Hematopoietic multipotent progenitor cell (in vitro differentiated cells): ENCODE data around the gene KHDC1L. TPM values are rescaled to one million over a fixed set of nuclear protein-coding genes. Genes with fewer than 3 reads are reported as not detected.
"Not testable (repeated sequence)": the region's sequence is repeated elsewhere in the genome, so short reads cannot be mapped to it uniquely, and the experiment has no call there.

Source experiments
- DNase-seq, 3 donors: peaks; one replicate each; pipeline ENCODE4 v3.0.0-alpha.2; 2011 to 2015; ENCODE audit warnings: low read depth in 2 of 3, low spot score in 2 of 3
- total RNA-seq: library from RNA; depleted of rRNA; stranded (reverse); fragments of >200 nt; gene quantifications from one replicate; pipeline ENCODE4 v1.2.3, GENCODE V29; 2012

Gene KHDC1L
- total RNA-seq, 1 donor = not detected

DNA sequence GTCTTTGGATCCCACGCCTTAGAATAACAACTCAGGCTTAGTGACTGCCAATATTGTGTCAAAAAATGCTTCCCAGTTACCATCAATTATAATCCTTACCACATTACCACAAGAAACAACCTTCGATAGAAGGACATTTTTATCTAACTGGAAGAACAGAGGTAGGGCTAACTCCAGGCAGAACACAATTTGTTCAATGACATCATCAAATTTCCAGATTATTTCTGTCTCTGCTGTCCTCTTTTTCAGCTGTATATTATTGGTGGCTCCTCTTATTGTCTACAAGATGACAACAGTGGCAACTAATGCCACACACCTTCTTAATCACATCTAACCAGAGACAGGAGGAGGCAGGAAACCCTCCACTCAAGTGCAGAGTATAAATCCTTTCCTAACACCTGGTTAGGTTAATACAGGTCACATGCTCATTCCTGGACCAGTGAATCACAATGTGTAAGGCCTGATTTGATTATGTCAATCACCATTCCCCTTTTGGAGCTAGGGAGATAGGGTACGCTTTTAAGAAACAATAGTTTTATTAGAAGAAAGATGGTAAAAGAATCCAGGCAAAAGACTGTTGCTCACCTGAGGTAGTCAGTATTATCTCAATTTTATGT lies 18.0 kb downstream of the KHDC1L start:
- no peak for DNase-seq

DNA sequence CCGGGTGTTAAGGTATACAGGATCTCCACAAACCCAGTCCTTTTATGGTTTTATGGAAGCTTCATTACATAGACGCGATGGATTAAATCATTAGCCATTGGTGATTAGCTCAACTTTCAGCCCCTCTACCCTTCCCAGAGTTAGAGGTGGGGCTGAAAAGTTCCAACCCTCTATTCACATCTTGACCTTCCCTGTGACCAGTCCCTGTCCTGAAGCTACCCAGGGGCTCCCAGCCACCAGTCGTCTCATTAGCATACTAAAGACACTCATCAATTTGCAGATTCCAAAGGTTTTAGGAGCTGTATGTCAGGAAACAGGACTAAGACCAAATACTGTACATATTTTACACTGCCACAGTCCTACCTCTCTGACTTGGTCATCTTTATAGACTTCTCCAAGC lies 21.0 kb downstream of the KHDC1L start:
- DNase-seq = no peak

DNA sequence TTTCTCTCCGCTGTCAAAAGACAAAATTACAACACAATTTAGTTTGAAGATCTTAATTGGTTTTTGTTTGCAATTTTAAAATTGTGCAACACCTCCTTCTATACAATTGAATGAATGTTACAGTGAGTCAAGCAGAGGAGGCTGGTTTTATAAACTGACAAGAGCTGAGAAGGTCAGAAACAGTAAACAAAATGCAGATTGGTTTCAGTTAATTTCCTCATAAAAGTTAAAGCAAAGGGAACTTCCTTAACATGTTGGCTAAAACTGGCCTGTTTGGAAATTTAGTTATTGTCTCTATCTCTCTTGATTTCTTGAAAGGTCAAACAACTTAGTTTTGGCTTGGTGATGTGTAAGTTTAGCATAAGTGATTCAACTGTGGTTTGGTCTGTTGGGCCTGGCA lies 22.2 kb downstream of the KHDC1L start:
- DNase-seq = no peak

DNA sequence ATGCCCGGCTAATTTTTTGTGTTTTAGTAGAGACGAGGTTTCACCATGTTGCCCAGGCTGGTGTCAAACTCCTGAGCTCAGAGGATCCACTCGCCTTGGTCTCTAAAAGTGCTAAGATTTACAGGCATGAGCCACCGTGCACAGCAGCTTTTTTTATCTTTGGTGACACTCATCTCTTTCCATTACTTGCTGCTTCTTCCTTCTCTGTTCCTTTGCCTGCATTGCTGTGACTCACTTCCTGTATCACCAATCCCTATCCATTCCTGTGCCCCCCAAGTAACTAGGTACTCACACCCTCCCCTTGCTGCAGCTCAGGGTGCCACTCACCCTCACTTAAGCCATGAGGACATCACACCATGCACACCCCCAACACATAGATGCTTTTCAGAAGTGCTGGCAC lies 24.6 kb downstream of the KHDC1L start:
- DNase-seq = no peak

DNA sequence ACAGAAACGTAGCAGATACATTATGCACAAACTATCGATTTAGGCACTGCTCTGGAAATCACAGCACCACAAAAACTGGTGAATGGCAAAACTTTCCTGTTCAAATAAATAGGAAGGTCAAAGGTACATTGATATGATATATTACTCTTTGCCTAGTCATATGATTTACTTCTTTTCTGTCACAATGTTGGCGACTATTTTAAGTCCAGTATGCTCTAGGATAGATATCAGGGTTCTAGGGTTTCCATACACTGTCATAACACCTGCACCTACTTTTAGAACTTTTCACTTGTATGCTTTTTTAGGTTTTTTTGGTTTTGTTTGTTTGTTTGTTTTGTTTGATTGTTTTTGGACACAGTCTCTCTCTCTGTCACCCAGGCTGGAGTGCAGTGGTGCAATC lies 25.0 kb downstream of the KHDC1L start:
- DNase-seq = no peak

DNA sequence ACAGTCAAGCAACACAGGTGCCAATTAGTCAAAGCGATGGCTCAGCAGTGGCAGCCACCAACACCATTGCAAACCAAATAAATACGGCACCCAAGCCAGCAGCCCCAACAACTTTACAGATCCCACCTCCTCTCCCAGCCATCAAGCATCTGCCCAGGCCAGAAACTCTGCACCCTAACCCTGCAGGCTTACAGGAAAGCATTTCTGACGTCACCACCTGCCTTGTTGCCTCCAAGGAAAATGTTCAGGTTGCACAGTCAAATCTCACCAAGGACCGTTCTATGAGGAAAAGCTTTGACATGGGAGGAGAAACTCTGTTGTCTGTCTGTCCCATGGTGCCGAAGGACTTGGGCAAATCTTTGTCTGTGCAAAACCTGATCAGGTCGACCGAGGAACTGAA lies 30.6 kb downstream of the KHDC1L start:
- no peak for DNase-seq

DNA sequence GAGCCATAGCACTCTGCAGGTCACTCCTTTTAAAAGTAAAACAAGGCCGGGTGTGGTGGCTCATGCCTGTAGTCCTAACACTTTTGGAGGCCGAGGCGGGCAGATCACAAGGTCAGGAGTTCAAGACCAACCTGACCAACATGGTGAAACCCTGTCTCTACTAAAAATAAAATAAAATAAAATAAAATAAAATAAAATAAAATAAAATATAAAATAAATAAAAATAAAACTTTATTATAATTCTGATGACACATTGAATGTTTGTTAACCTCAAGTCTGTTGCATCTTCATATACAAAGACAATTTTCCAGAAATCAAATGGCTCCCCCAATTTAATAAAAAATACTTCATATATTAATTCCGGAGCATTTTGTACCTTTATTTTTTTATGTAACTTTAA lies 32.0 kb downstream of the KHDC1L start:
- DNase-seq = not testable (repeated sequence)

DNA sequence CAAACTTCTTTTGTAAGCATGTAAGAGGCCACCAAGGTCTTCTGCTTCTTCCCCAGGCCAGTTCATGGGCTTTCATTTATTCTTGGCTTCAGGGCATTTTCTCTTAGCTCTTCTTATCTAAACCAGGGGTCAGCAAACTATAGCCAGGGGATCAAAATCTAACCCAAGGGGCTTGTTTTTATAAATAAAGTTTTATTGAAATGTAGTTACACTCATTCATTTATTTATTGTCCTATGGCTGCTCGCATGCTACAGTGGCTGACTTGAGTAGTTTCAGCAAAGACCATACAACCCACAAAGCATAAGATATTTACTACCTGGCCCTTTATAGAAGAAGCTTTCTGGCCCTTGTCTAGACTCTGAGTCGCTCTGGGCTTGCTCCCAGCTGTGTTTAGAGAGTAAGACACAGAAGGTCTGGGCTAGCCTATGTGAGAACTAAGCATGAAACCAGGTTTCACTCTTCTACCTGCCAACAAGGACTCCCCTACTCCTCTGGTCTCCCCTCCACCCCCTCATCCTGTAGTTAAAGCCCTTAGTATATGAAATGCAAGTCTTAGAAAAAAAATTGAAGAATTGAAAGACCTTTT lies 43.2 kb downstream of the KHDC1L start:
- DNase-seq = no peak

DNA sequence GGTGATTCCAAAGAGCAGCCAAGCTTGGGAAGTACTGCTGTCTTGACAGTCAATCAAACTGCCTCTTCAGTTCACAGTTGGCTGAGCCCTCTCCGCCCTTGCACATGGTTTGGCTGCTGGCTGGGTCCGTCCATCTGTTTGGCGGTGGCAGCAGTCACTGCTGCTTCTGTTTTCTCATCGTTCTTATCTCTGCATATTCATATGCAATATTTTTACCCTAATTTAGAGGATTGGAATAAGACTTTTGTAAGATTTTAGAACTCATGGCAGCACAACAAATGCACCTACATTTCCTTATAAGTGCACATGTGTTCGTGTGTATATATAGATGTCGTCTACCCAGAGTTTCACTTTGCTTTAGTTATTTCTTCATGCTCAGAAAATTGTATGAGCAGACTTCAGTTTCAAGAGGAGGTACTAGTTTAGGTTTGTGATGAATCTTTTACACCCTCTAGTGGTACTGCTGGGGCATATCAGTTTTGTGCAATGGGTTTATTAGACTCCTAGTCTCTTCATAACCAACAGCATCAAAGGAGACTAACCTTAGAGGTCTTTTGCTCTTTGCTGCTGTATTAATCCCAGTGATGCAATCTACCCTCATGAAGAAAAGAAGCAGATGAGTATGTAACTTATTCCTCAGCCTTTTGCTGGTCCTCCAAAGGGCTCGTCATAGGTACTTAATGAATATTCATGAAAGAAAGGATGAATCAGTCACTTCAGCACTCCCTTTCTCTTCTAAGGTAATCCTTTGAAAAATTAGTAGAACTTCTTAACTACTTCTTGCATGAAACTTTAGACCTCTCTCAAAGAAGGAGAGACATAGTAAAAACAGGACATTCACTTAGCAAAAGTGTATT lies 44.3 kb downstream of the KHDC1L start:
- peak in 2 of 3 donors; percentile 35 to 70 for DNase-seq

DNA sequence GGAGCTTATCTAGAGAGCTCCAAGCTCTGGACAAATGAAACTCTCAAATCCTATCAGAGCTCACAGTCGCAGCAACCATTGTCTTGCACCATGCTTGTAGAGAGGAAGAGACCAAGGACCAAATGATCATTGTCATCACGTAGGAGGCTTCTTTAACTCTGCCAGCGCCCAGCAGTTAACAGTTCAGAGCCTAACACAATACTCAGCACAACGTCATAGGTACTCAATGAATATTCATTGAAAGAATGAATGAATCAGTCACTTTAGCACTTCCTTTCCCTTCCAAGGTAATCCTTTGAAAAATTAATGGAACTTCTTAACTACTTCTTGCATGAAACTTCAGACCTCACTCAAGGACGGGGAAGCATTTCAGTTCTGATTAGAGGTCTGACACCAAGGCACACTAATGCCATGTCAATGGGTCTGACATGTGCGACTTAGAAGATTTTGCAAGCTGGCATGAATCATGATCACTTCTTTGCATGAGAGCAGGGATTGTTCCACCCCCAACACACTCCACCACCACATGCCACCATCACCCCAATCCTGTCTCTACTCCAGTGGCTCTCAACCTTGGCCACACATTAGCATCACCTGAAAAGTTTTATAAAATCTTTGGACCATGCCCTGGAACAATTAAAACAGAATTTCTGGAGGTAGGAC lies 45.1 kb downstream of the KHDC1L start:
- DNase-seq = no peak

DNA sequence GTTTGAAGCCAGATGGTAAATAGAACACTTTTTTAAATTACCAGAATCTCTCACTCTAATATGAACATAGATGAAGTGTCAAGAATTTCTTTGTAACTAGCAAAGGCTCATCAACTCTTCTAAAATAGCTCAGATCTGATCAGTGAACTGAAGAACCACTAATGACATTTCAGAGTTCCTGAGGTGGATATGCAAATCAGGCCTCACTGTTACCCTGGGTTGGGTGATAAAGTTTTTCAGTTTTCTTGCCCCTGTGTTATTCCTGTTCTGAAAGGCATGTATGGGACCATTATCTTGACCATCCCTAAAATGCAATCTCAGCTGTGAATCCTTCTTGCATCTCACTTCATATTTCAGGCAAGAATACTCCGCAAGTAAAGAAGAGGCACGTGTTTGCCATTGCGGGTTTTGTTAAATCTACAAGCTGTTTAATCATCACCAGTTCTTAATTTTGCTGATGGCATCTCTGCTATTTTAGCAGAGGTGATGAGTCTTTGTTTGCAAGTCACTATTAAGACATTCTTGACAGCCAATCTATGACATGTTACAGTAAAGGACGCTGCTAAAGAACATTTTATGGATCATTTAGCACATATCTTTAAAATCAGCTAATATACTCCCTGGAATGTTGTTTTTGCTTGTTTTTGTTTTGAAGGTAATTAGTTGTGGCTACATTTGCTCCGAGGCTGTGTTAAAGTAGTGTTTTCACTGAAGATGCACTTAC lies 47.9 kb downstream of the KHDC1L start:
- no peak for DNase-seq

DNA sequence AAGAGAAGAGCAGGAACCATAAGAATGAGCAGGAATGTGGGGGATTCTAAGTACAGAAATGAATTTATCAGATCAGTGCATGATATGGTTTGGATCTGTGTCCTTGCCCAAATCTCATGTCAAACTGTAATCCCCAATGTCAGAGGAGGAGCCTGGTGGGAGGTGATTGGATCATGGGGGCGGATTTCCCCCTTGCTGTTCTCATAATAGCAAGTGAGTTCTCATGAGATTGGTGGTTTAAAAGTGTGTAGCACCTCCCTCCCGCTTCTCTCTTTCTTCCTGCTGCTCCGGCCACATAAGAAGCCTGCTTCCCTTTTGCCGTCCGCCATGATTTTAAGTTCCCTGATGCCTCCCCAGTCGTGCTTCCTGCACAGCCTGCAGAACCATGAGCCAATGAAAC lies 49.2 kb downstream of the KHDC1L start:
- no peak for DNase-seq

DNA sequence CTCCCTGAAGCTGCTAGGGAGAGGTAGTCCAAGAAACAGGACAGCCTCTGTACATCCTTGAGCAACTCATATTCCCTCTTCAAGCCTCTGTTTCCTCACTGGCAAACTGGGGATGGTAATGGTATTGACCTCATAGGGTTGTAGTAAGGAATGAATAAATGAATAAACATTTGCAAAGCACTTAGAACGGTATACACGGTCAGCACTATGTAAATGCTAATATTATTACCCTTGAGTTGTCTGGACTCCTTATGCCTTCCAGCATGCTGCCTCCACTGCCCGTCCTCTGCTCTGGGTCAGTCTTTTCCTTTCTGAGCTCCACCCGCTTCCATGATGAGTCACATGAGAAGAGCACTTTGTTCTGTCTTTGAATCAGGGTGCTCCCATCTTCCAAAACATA lies 50.6 kb downstream of the KHDC1L start:
- no peak for DNase-seq

Other genes with a start within 250 kb of the KHDC1L start
- gene KHDC1, start 37.7 kb upstream of the KHDC1L start, total RNA-seq = 3.0 TPM
- not detected for gene DPPA5, start 128.8 kb upstream of the KHDC1L start, total RNA-seq
- gene KHDC3L, start 137.2 kb upstream of the KHDC1L start, total RNA-seq = not detected
- 0.27 TPM for gene OOEP, start 144.4 kb upstream of the KHDC1L start, total RNA-seq
- gene DDX43, start 169.3 kb upstream of the KHDC1L start, total RNA-seq = 0.54 TPM
- gene CGAS, start 226.8 kb upstream of the KHDC1L start, total RNA-seq = 8.3 TPM
- 31.8 TPM for gene MTO1, start 236.2 kb upstream of the KHDC1L start, total RNA-seq